B cell (primary cell): ENCODE data around the gene ZNF611.

Experiments used
- CTCF ChIP-seq: fragments of 200-600 bp; IDR thresholded peaks from one replicate; pipeline ENCODE4 v1.8.0; 2022; ENCODE audit warnings: antibody characterized with exemption, mild to moderate bottlenecking
- EZH2 ChIP-seq: IDR thresholded peaks from 2 replicates; pipeline ENCODE4 v1.6.1; 2012; ENCODE audit warnings: borderline replicate concordance, low read depth, mild to moderate bottlenecking, moderate library complexity, low read length; ENCODE audit not compliant: insufficient read depth, poor library complexity, severe bottlenecking

GRCh38 chr19:52690369-52691214 is 44.3 kb downstream of the ZNF611 start:
- no peak for TF ChIP-seq CTCF
- no peak for TF ChIP-seq EZH2
